ENCODE data around the gene DKC1. TPM values are rescaled to one million over a fixed set of nuclear protein-coding genes. Genes with fewer than 3 reads are reported as not detected.
"Not testable (repeated sequence)": the region's sequence is repeated elsewhere in the genome, so short reads cannot be mapped to it uniquely, and the experiment has no call there.

Gene DKC1
- total RNA-seq, 1 donor = 39.3 TPM

DNA sequence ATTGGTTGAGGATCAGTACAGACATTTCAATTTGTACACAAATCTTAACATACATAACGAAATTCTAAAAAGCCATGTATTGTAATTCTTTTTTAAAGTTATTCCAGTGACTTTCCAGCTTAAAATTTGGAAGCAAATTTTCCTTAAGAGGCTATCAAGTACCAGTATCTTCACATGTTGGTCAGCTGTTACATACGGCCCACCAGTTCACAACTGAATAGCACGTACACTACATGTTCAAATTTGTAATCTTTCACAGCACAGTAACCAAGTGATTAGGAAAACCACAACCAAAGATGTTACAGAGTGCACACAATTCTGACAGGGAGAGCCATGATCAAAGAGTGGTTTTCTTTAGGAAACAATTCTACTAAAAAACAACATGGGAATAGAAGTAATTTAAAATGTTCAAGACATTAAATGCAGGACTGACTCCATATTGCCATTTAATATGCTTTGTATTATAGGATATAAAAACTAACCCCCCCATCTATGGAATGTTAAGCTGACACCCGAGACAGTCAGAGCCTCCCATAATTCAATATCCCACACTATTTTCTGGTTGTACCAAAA, 53.7 kb downstream of the DKC1 start:
- not testable (repeated sequence) for H3K4me1 ChIP-seq (ENCODE audit: insufficient read depth, low read length); H3K27me3 ChIP-seq (ENCODE audit: insufficient read depth, low read length); H3K9me3 ChIP-seq (ENCODE audit: low read depth, low read length); H3K4me3 ChIP-seq (ENCODE audit: low read length)

DNA sequence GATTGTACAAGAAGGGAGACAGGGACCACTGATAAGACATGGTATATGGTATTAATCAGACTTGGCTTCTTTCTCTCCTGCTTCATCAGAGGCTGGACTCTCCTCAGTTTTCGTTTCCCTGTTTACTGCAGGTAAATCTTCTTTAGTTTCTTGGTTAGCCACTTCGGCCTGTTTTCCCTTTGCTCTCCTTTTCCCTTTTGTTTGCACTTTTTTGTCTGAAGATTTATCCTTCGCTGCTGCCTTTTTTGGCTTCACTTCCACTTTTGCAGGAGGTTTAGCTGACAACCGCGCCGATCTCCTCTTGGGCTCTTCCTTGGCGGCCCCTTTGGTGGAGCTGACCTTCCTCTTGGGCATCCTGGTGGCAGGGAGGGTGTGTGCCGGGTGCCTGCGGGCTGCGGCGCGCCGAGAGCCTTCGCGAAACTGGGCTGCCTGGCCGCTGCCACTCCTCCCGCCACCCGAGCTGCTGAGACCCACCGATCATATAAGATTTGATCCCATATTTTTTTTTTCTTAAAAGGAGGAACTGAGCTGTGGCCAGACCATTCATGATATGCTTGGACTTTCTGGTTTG, 54.5 kb downstream of the DKC1 start:
- not testable (repeated sequence) for H3K4me1 ChIP-seq (ENCODE audit: insufficient read depth, low read length); H3K4me3 ChIP-seq (ENCODE audit: low read length); H3K27me3 ChIP-seq (ENCODE audit: insufficient read depth, low read length); H3K9me3 ChIP-seq (ENCODE audit: low read depth, low read length)

DNA sequence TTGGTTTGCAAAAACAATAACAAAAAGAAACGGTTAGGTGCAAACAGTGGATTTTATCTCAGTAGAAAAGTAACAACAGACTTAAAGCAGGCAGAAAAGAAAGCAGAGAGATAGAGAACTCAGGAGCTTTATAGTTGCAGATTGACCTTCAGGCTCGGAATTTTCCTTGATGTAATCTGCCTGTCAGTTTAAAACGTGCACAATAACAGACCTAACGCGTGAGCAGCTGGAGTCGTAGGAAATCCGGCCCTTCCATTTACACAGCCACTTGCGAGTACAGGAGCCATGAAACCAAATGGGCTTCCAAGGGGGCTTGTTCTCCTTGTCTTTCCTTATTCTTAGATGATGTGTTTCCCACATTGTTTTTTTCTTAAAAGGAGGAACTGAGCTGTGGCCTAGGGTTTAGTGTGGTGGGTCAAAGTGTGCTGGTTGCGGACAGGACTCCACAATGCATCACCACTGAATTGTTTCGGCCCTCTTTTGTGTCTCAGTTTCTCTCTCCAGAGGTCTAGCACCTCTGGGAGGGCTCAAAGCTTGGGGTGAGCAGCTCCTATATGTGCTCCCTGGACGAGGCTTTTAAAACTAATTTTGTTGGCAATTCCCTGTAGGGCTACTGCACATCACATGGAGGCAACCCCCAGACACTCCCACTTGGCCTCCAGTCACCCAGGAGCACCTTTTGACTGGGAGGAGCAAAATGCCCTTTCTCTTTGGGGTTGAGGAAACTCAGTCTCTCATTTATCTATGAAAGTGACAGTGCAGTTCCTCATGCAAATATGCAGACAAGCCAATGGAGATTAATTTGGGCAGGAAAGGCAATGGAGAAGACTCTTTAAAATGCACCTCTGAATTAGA, 56.5 kb downstream of the DKC1 start:
- Histone ChIP-seq H3K4me3 (ENCODE audit: low read length) (no peak overlapping the region), H3K27me3 (ENCODE audit: insufficient read depth, low read length) (no peaks in the 10 kb centered on the region), H3K9me3 (ENCODE audit: low read depth, low read length) (no peaks in the 10 kb centered on the region), H3K4me1 (ENCODE audit: insufficient read depth, low read length) (no peaks in the 10 kb centered on the region)

DNA sequence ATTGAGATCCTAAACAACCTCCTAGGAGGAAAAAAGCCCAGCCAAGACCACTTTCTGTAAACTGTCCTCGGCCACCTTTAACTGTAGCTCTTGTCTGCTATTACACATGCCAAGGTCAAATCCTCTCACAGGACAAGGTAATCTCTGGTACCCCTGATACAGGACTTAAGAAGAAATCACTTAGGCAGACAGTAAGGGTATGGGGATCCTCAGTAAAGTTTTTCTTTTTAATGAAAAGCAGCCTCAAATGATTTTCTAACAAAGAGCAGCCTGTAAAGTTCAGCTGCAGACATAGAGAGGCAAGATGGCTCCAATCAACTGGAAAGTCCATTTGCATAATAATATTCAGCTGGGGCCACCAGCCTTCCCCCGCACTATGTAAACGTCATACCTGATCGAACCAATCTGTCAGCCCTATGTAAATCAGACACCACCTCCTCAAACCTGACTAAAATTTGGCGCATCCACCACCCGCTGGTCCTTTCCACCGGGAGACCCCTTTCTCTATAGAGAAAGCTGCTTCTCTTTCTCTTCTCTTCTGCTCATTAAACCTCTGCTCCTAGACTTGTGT, 57.2 kb downstream of the DKC1 start:
- Histone ChIP-seq H3K4me3 (ENCODE audit: low read length) (no peak overlapping the region), H3K9me3 (ENCODE audit: low read depth, low read length) (no peaks in the 10 kb centered on the region), H3K4me1 (ENCODE audit: insufficient read depth, low read length) (no peaks in the 10 kb centered on the region), H3K27me3 (ENCODE audit: insufficient read depth, low read length) (no peaks in the 10 kb centered on the region)

DNA sequence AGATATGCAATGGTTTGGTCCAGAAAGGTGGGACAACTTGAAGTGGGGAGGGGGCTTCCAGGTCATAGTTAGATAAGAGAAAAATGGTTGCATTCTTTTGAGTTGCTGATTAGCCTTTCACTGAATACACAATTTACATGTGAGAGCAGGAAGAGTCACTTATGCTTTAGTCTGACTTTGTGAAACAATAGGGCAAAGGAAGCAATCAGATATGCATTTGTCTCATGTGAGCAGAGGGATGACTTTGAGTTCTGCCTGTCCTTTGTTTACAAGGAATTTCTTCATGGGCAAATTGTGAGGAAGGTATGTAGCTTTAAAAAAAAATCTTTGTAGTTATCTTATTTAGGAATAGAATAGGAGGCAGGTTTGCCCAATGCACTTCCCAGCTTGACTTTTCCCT, 58.9 kb downstream of the DKC1 start:
- Histone ChIP-seq H3K4me1 (ENCODE audit: insufficient read depth, low read length) (no peaks in the 10 kb centered on the region), H3K4me3 (ENCODE audit: low read length) (no peak overlapping the region), H3K27me3 (ENCODE audit: insufficient read depth, low read length) (no peaks in the 10 kb centered on the region), H3K9me3 (ENCODE audit: low read depth, low read length) (no peaks in the 10 kb centered on the region)

- H3K4me3 ChIP-seq (ENCODE audit: low read length) = no peak overlapping the region
These were observed 59.4 kb downstream of the DKC1 start for GRCh38 chrX:154822029-154822428.

GRCh38 chrX:154824638-154825037, 62.0 kb downstream of the DKC1 start:
- Histone ChIP-seq H3K9me3 (ENCODE audit: low read depth, low read length) (no peaks in the 10 kb centered on the region), H3K4me1 (ENCODE audit: insufficient read depth, low read length) (peaks cover 15% of the 10 kb centered on the region)

More at GRCh38 chrX:154822029-154822428, 59.4 kb downstream of the DKC1 start:
- no peaks in the 10 kb centered on the region for H3K27me3 ChIP-seq (ENCODE audit: insufficient read depth, low read length)
- H3K9me3 ChIP-seq (ENCODE audit: low read depth, low read length) = no peaks in the 10 kb centered on the region
- H3K4me1 ChIP-seq (ENCODE audit: insufficient read depth, low read length) = no peaks in the 10 kb centered on the region

DNA sequence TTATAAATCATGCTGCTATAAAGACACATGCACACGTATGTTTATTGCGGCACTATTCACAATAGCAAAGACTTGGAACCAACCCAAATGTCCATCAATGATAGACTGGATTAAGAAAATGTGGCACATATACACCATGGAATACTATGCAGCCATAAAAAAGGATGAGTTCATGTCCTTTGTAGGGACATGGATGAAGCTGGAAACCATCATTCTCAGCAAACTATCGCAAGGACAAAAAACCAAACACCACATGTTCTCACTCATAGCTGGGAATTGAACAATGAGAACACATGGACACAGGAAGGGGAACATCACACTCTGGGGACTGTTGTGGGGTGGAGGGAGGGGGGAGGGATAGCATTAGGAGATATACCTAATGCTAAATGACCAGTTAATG, 62.9 kb downstream of the DKC1 start:
- H3K4me3 ChIP-seq (ENCODE audit: low read length); H3K27me3 ChIP-seq (ENCODE audit: insufficient read depth, low read length); H3K9me3 ChIP-seq (ENCODE audit: low read depth, low read length): not testable (repeated sequence)
- peaks cover 15% of the 10 kb centered on the region for H3K4me1 ChIP-seq (ENCODE audit: insufficient read depth, low read length)

More at GRCh38 chrX:154824638-154825037, 62.0 kb downstream of the DKC1 start:
- Histone ChIP-seq H3K27me3 (ENCODE audit: insufficient read depth, low read length) (no peaks in the 10 kb centered on the region), H3K4me3 (ENCODE audit: low read length) (no peak overlapping the region)

Other genes with a start within 250 kb of the DKC1 start
- 12.8 TPM for gene FAM3A, start 246.6 kb upstream of the DKC1 start, total RNA-seq
- gene G6PD, start 216.0 kb upstream of the DKC1 start, total RNA-seq = 32.0 TPM
- 11.8 TPM for gene IKBKG, start 215.2 kb upstream of the DKC1 start, total RNA-seq
- gene CTAG1A, start 177.7 kb upstream of the DKC1 start, total RNA-seq = not detected
- not detected for gene CTAG1B, start 143.6 kb upstream of the DKC1 start, total RNA-seq
- gene CTAG2, start 109.3 kb upstream of the DKC1 start, total RNA-seq = not detected
- 10.1 TPM for gene GAB3, start 11.8 kb upstream of the DKC1 start, total RNA-seq
- gene MPP1, start 42.6 kb downstream of the DKC1 start, total RNA-seq = 80.9 TPM
- gene SMIM9, start 71.8 kb downstream of the DKC1 start, total RNA-seq = not detected
- gene F8A1, start 123.5 kb downstream of the DKC1 start, total RNA-seq = 10.2 TPM